ACC112 (cell line): Measurements from ENCODE around the gene NTM.

Source experiments
- H2AFZ ChIP-seq: fragments of 200-600 bp; sonication (generic); one replicate; pipeline ENCODE4 v1.6.0; 2017; ENCODE audit warnings: antibody characterized with exemption, low read length; ENCODE audit not compliant: unreplicated experiment
- H3K27ac ChIP-seq: fragments of 200-600 bp; sonication (generic); 2 replicates; pipeline ENCODE4 v1.5.1; 2014; ENCODE audit warnings: low read depth, mild to moderate bottlenecking, antibody characterized with exemption, low read length, moderate library complexity
- H3K27me3 ChIP-seq: fragments of 200-600 bp; sonication (generic); 2 replicates; pipeline ENCODE4 v1.6.1; 2014; ENCODE audit warnings: mild to moderate bottlenecking, antibody characterized with exemption, low read length, moderate library complexity, mixed read lengths; ENCODE audit not compliant: insufficient read depth
- H3K36me3 ChIP-seq: fragments of 200-600 bp; sonication (generic); 2 replicates; pipeline ENCODE4 v1.6.1; 2016; ENCODE audit warnings: mild to moderate bottlenecking, antibody characterized with exemption, low read length, moderate library complexity, mixed read lengths; ENCODE audit not compliant: insufficient read depth
- H3K4me1 ChIP-seq: fragments of 200-600 bp; sonication (generic); one replicate; pipeline ENCODE4 v1.6.1; 2016; ENCODE audit warnings: low read length, mixed read lengths; ENCODE audit not compliant: insufficient read depth, unreplicated experiment, control insufficient read depth
- H3K4me3 ChIP-seq: fragments of 200-600 bp; sonication (generic); 2 replicates; pipeline ENCODE4 v1.5.1; 2014; ENCODE audit warnings: mild to moderate bottlenecking, low read depth, low read length
- H3K79me2 ChIP-seq: fragments of 200-600 bp; sonication (generic); one replicate; pipeline ENCODE4 v1.6.0; 2016; ENCODE audit warnings: low read length; ENCODE audit not compliant: control insufficient read depth, unreplicated experiment, insufficient read depth

NTM gene

GRCh38 chr11:131851964-131852755 lies 481.7 kb downstream of the NTM start:
- no peak overlapping the region for H3K27ac ChIP-seq
- H2AFZ ChIP-seq, result no peak overlapping the region
- no peaks in the 10 kb centered on the region for H3K79me2 ChIP-seq
- no peak overlapping the region for H3K4me3 ChIP-seq
- no peaks in the 10 kb centered on the region for H3K36me3 ChIP-seq
- H3K27me3 ChIP-seq, result peaks cover 9% of the 10 kb centered on the region; the same call in 1 of the 2 replicates
- peaks cover 4% of the 10 kb centered on the region for H3K4me1 ChIP-seq

- H2AFZ ChIP-seq, result no peak overlapping the region
- peaks cover 9% of the 10 kb centered on the region; the same call in 1 of the 2 replicates for H3K27me3 ChIP-seq
Observed at GRCh38 chr11:131852757-131853156, 482.3 kb downstream of the NTM start.

GRCh38 chr11:131854391-131854790 lies 484.0 kb downstream of the NTM start:
- no peak overlapping the region for H2AFZ ChIP-seq
- peaks cover 9% of the 10 kb centered on the region; the same call in 1 of the 2 replicates for H3K27me3 ChIP-seq
- no peak overlapping the region for H3K27ac ChIP-seq
- no peaks in the 10 kb centered on the region for H3K79me2 ChIP-seq
- no peaks in the 10 kb centered on the region for H3K36me3 ChIP-seq
- H3K4me3 ChIP-seq, result no peak overlapping the region
- H3K4me1 ChIP-seq, result peaks cover 4% of the 10 kb centered on the region

More at GRCh38 chr11:131852757-131853156, 482.3 kb downstream of the NTM start:
- no peaks in the 10 kb centered on the region for H3K36me3 ChIP-seq
- H3K79me2 ChIP-seq, result no peaks in the 10 kb centered on the region
- no peak overlapping the region for H3K27ac ChIP-seq
- H3K4me3 ChIP-seq, result no peak overlapping the region
- H3K4me1 ChIP-seq, result peaks cover 4% of the 10 kb centered on the region

GRCh38 chr11:131855320-131855719 lies 484.9 kb downstream of the NTM start:
- H3K4me1 ChIP-seq, result peaks cover 4% of the 10 kb centered on the region
- H2AFZ ChIP-seq, result no peak overlapping the region
- no peaks in the 10 kb centered on the region for H3K36me3 ChIP-seq
- no peaks in the 10 kb centered on the region for H3K79me2 ChIP-seq
- H3K27ac ChIP-seq, result no peak overlapping the region
- H3K4me3 ChIP-seq, result no peak overlapping the region
- peaks cover 5% of the 10 kb centered on the region; the same call in 1 of the 2 replicates for H3K27me3 ChIP-seq

- no peaks in the 10 kb centered on the region for H3K79me2 ChIP-seq
- H3K27ac ChIP-seq, result no peak overlapping the region
- peaks cover 5% of the 10 kb centered on the region; the same call in 1 of the 2 replicates for H3K27me3 ChIP-seq
- no peak overlapping the region for H2AFZ ChIP-seq
- peaks cover 4% of the 10 kb centered on the region for H3K4me1 ChIP-seq
- no peak overlapping the region for H3K4me3 ChIP-seq
- H3K36me3 ChIP-seq, result no peaks in the 10 kb centered on the region
Observed at GRCh38 chr11:131857246-131857645, 486.8 kb downstream of the NTM start.

- H3K79me2 ChIP-seq, result no peaks in the 10 kb centered on the region
- no peak overlapping the region for H3K27ac ChIP-seq
- no peaks in the 10 kb centered on the region for H3K36me3 ChIP-seq
- H3K4me3 ChIP-seq, result no peak overlapping the region
- H3K4me1 ChIP-seq, result peaks cover 4% of the 10 kb centered on the region
- H3K27me3 ChIP-seq, result peaks cover 5% of the 10 kb centered on the region; the same call in 1 of the 2 replicates
- no peak overlapping the region for H2AFZ ChIP-seq
Observed at GRCh38 chr11:131858505-131858904, 488.1 kb downstream of the NTM start.

- no peaks in the 10 kb centered on the region for H3K36me3 ChIP-seq
- H3K79me2 ChIP-seq, result no peaks in the 10 kb centered on the region
- H3K4me1 ChIP-seq, result peaks cover 4% of the 10 kb centered on the region
- no peak overlapping the region for H3K27ac ChIP-seq
- no peak overlapping the region for H3K4me3 ChIP-seq
- H2AFZ ChIP-seq, result no peak overlapping the region
- no peaks in the 10 kb centered on the region for H3K27me3 ChIP-seq
Observed at GRCh38 chr11:131859538-131860210, 489.3 kb downstream of the NTM start.

- Histone ChIP-seq H3K27ac (no peak overlapping the region), H3K4me3 (no peak overlapping the region)
Observed at GRCh38 chr11:131864228-131864627, 493.8 kb downstream of the NTM start.

GRCh38 chr11:131865860-131866259 lies 495.4 kb downstream of the NTM start:
- Histone ChIP-seq H3K79me2 (no peaks in the 10 kb centered on the region), H3K4me1 (no peaks in the 10 kb centered on the region), H3K36me3 (no peaks in the 10 kb centered on the region), H3K27me3 (no peaks in the 10 kb centered on the region), H2AFZ (no peak overlapping the region), H3K27ac (no peak overlapping the region), H3K4me3 (no peak overlapping the region)

More at GRCh38 chr11:131864228-131864627, 493.8 kb downstream of the NTM start:
- H3K27me3 ChIP-seq, result no peaks in the 10 kb centered on the region
- no peaks in the 10 kb centered on the region for H3K36me3 ChIP-seq
- H3K4me1 ChIP-seq, result no peaks in the 10 kb centered on the region
- no peaks in the 10 kb centered on the region for H3K79me2 ChIP-seq
- H2AFZ ChIP-seq, result no peak overlapping the region

GRCh38 chr11:131866535-131867400 lies 496.4 kb downstream of the NTM start:
- Histone ChIP-seq H3K79me2 (no peaks in the 10 kb centered on the region), H3K27ac (no peak overlapping the region)

More at GRCh38 chr11:131866535-131867400, 496.4 kb downstream of the NTM start:
- no peaks in the 10 kb centered on the region for H3K4me1 ChIP-seq
- H3K27me3 ChIP-seq, result no peaks in the 10 kb centered on the region
- no peaks in the 10 kb centered on the region for H3K36me3 ChIP-seq
- no peak overlapping the region for H3K4me3 ChIP-seq
- H2AFZ ChIP-seq, result no peak overlapping the region
